HTR-8/SVneo (cell line): ENCODE measurements around the gene CEP63.
"Not testable (repeated sequence)": the region's sequence is repeated elsewhere in the genome, so short reads cannot be mapped to it uniquely, and the experiment has no call there.

Source experiments
- DNase-seq: peaks from one replicate; pipeline ENCODE4 v3.0.0; 2011; ENCODE audit warnings: low spot score, mixed read lengths; ENCODE audit not compliant: insufficient read length
- FAIRE-seq: peaks from 2 replicates; lab custom pipeline; 2011; peaks lifted over from hg19 to GRCh38; lab: Jason Lieb, UNC

Gene CEP63

GRCh38 chr3:134503266-134503665, 17.4 kb downstream of the CEP63 start:
- no peak for DNase-seq
- no peak for FAIRE-seq

- no peak for FAIRE-seq
- DNase-seq, result no peak
Observed at GRCh38 chr3:134504132-134504531, 18.3 kb downstream of the CEP63 start.

GRCh38 chr3:134505485-134505884, 19.6 kb downstream of the CEP63 start:
- FAIRE-seq, result peak; percentile 60
- DNase-seq, result no peak

GRCh38 chr3:134511500-134511899, 25.6 kb downstream of the CEP63 start:
- DNase-seq, result no peak
- FAIRE-seq, result no peak

DNA sequence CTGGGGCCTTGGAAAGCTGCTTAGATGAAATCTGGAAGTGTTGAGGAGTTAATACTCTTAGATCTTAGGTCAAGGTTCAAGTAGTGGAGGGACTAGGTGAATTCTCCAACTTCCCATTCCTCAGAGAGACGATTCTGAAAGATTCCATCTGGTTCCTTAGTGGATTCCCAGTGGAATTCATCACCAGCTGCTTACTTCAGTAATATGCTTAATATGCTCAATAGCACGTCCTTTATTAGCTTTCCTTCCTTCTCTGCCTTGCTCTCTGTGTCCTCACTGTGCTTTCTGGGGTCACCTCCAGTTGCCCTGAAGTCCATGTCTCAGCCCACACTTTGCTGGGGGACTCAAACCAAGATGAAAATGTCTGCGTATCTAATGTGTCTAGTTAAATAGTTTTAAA, 31.0 kb downstream of the CEP63 start:
- no peak for FAIRE-seq
- no peak for DNase-seq

DNA sequence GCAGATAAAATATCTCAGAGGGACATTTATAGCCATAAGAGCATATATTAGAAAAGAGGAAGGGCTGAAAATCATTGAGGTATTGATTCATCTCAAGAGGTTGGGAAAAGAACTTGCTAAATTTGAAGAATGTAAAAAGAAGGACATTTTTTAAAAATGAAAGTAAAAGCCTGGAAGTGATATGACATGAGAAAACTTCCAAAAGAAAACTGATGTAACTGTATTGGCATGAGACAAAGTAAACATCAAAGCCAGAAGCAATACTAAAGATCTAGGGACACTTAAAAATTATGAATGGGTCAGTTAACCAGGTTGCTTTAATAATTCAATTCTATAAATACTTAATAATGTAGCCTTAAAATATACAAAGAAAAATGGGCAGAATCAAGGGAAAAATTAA, 31.9 kb downstream of the CEP63 start:
- no peak for DNase-seq
- FAIRE-seq, result no peak

GRCh38 chr3:134522541-134522940, 36.7 kb downstream of the CEP63 start:
- DNase-seq (no peak), FAIRE-seq (no peak)

DNA sequence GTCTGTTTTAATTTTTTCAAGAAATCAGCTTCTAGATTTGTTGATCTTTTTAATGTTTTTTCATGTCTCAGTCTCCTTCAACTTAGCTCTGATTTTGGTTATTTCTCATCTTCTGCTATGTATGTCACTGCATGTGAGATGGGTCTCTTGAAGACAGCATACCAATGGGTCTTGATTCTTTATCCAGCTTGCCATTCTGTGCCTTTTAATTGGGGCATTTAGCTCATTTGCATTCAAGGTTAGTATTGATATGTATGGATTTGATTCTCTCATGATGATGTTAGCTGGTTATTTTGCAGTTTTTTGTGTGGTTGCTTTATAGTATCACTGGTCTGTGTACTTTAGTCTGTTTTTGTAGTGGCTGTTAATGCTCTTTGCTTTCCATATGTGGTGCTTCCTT, 39.4 kb downstream of the CEP63 start:
- FAIRE-seq (no peak), DNase-seq (no peak)

DNA sequence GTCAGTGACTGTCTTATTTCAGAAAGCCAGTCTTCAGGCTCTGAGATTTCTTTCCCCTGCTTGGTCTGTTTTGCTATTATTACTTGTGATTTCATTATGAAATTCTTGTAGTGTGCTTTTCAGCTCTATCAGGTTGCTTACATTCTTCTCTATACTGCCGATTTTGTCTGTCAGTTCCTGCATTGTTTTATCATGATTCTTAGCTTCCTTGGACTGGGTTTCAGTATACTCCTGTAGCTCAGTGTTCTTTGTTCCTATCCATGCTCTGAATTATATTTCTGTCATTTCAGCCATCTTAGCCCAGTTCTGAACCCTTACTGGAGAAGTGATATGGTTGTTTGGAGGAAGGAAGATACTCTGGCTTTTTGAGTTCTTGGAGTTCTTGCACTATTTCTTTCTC, 40.5 kb downstream of the CEP63 start:
- FAIRE-seq (no peak), DNase-seq (no peak)

GRCh38 chr3:134527037-134527436, 41.2 kb downstream of the CEP63 start:
- peak; percentile 7 for DNase-seq

GRCh38 chr3:134527538-134528186, 41.8 kb downstream of the CEP63 start:
- FAIRE-seq (no peak), DNase-seq (no peak)

More at GRCh38 chr3:134527037-134527436, 41.2 kb downstream of the CEP63 start:
- peak; percentile 44 for FAIRE-seq

GRCh38 chr3:134533493-134533892, 47.6 kb downstream of the CEP63 start:
- FAIRE-seq, result no peak
- DNase-seq, result no peak

- DNase-seq (no peak), FAIRE-seq (no peak)
Observed at GRCh38 chr3:134535186-134535970, 49.5 kb downstream of the CEP63 start.

DNA sequence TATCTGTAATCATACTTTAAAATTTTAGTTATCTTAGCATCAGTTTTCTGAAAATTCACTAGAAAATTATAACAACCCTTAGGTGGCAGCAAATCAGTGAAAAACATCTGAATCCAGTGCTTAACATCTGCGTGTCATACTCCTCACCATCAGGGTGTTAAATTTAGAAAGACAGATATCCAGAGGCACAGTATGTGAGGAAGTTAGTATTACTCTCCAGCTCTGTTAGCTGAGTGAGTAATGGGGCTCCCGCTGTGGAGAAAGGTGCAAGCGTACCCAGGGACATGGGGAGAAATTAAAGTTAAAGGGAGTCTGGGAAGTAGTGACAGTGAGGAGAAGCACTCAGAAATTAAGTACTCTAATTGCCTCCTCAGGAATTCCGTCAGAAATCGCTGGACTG, 50.9 kb downstream of the CEP63 start:
- DNase-seq, result no peak
- FAIRE-seq, result no peak

GRCh38 chr3:134542287-134542958, 56.6 kb downstream of the CEP63 start:
- FAIRE-seq (no peak), DNase-seq (no peak)

DNA sequence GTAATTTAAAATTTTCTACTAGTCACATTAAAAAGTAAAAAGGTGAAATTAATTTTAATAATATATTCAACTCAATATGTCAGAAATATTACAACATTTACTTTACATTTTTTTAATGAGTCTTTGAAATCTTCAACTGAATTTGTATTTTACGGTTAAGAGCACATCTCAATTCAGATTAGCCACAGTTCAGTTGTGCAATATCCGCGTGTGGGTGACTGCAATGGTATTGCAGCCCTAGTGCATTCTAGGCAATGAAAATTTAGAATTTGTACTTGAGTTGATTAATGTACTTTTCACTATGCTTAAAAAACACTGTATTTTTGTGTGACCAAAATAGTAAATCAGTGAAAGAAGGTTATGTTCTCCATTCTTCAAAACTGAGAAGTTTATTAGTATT, 57.3 kb downstream of the CEP63 start:
- FAIRE-seq (no peak), DNase-seq (no peak)

GRCh38 chr3:134544316-134544715, 58.5 kb downstream of the CEP63 start:
- FAIRE-seq (no peak), DNase-seq (no peak)

- FAIRE-seq, DNase-seq: not testable (repeated sequence)
Observed at GRCh38 chr3:134544783-134545182, 58.9 kb downstream of the CEP63 start.

GRCh38 chr3:134545818-134546217, 60.0 kb downstream of the CEP63 start:
- FAIRE-seq (no peak), DNase-seq (no peak)

DNA sequence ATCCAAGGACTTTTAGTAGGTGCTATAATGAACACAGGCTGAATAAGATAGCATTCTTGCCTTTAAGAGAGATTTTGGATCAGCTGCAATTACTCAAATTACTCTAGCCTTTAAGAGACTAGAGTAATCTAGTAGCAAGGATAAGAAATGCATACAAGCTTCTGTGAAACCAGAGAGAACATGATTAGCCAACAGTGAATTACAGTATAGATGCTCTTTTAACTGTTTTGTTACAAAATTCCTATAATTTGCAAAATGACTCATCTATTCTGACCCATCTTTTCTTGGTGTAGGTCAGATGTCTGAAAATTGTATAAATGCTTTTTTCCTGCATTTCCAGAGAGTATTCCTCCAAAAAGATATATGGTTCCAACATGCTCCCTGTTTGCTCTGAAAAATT, 66.9 kb downstream of the CEP63 start:
- FAIRE-seq (no peak), DNase-seq (no peak)

- FAIRE-seq (no peak), DNase-seq (no peak)
Observed at GRCh38 chr3:134559591-134559990, 73.7 kb downstream of the CEP63 start.
